ENCODE measurements around the gene SDC3. TPM values are rescaled to one million over a fixed set of nuclear protein-coding genes. Genes with fewer than 3 reads are reported as not detected.

SDC3 gene
- total RNA-seq, 1 donor from 2014 or later: 2.4 TPM

DNA sequence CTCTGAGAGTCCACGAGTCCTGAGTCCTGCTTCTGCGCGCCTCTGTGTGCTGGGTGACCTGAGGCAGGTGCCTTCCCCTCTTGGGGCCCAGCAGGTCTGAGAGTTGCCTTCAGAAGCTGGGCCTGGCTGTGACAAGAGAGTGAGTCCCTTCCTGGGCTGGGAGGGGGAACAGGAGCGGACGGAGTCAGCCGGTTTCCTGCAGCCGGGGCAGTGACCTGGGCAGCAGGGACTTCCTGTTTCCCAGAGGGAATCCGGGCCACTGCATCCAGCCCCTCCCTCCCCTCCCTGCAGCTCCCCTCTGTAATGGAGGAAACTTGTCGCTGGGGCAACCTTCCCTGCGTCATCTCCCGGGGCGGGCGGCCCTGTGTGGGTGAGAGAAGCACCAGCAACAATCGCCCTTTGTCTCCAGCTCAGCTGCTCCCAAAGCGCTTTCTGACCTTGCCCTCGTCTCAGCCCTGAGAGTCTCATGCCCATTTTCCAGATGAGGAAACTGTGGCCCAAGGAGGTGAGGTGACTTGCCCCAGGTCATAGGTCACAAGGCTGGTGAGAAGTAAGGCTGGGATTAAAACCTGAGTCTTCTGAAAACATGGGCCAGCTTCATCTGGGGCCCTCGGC is 61.1 kb downstream of the SDC3 start:
- TF ChIP-seq, protein P1, sequence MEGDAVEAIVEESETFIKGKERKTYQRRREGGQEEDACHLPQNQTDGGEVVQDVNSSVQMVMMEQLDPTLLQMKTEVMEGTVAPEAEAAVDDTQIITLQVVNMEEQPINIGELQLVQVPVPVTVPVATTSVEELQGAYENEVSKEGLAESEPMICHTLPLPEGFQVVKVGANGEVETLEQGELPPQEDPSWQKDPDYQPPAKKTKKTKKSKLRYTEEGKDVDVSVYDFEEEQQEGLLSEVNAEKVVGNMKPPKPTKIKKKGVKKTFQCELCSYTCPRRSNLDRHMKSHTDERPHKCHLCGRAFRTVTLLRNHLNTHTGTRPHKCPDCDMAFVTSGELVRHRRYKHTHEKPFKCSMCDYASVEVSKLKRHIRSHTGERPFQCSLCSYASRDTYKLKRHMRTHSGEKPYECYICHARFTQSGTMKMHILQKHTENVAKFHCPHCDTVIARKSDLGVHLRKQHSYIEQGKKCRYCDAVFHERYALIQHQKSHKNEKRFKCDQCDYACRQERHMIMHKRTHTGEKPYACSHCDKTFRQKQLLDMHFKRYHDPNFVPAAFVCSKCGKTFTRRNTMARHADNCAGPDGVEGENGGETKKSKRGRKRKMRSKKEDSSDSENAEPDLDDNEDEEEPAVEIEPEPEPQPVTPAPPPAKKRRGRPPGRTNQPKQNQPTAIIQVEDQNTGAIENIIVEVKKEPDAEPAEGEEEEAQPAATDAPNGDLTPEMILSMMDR (IDR thresholded peaks at IDR 0.05; ENCODE audit: insufficient read depth, low read length, severe bottlenecking): no peak
- FAIRE-seq (no peak), DNase-seq (ENCODE audit: low read depth) (no peak)
- H3K36me3 ChIP-seq (ENCODE audit: control insufficient read depth, insufficient read depth, low read length): no peaks in the 10 kb centered on the region
- no peak overlapping the region for H3K4me3 ChIP-seq (ENCODE audit: low read depth, low read length)
- H3K27me3 ChIP-seq (ENCODE audit: control insufficient read depth, insufficient read depth, low read length): peaks cover 21% of the 10 kb centered on the region

DNA sequence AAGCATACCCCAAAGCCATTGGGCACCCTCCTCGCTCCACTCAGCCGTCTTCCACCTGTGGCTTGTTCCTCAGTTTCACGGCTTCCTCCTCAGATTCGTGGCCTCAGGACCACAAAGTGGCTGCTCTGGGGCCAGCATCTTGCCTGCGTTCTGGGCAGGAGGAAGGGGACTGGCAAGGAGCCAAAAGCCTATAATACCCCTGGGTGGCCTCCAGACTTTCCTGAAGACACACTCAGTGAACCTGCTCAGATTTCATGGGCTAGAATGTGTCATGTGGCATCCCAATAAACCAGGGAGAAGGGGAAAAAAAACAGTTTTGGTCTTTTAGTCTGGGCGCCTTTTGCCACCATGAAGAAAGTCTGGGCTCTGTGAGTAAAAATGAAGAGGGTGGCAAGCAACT is 62.0 kb downstream of the SDC3 start:
- DNase-seq (ENCODE audit: low read depth) (no peak), FAIRE-seq (no peak)
- TF ChIP-seq, protein P1 (IDR thresholded peaks at IDR 0.05; ENCODE audit: insufficient read depth, low read length, severe bottlenecking): no peak
- H3K4me3 ChIP-seq (ENCODE audit: low read depth, low read length): no peak overlapping the region
- peaks cover 24% of the 10 kb centered on the region for H3K27me3 ChIP-seq (ENCODE audit: control insufficient read depth, insufficient read depth, low read length)
- H3K36me3 ChIP-seq (ENCODE audit: control insufficient read depth, insufficient read depth, low read length): no peaks in the 10 kb centered on the region

GRCh38 chr1:30845904-30846290 is 62.7 kb downstream of the SDC3 start:
- no peak for DNase-seq (ENCODE audit: low read depth)
- H3K36me3 ChIP-seq (ENCODE audit: control insufficient read depth, insufficient read depth, low read length): no peaks in the 10 kb centered on the region
- H3K27me3 ChIP-seq (ENCODE audit: control insufficient read depth, insufficient read depth, low read length): peaks cover 24% of the 10 kb centered on the region
- no peak overlapping the region for H3K4me3 ChIP-seq (ENCODE audit: low read depth, low read length)
- TF ChIP-seq, protein P1 (IDR thresholded peaks at IDR 0.05; ENCODE audit: insufficient read depth, low read length, severe bottlenecking): no peak
- no peak for FAIRE-seq

DNA sequence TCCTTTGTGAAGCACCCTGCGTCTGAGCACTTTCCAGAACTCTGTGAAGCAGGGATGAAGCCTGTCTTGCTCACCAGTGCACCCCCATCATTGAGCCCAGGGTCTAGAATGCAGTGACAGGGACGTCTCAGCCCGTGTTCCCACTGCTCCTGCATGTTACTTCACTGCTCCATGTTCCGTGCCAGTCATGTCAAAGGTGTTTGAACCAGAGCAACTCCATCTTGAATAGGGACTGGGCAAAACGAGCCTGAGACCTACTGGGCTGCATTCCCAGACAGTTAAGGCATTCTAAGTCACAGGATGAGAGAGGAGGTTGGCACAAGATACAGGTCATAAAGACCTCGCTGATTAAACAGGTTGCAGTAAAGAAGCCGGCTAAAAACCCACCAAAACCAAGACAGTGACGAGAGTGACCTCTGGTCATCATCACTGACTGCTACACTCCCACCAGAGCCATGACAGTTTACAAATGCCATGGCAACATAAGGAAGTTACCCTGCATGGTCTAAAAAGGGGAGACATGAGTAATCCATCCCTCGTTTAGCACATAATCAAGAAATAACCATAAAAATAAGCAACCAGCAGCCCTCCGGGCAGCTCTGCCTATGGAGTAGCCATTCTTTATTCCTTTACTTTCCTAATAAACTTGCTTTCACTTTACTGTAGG is 63.2 kb downstream of the SDC3 start:
- no peak overlapping the region for H3K4me3 ChIP-seq (ENCODE audit: low read depth, low read length)
- TF ChIP-seq, protein P1 (IDR thresholded peaks at IDR 0.05; ENCODE audit: insufficient read depth, low read length, severe bottlenecking): no peak
- peaks cover 28% of the 10 kb centered on the region for H3K27me3 ChIP-seq (ENCODE audit: control insufficient read depth, insufficient read depth, low read length)
- no peaks in the 10 kb centered on the region for H3K36me3 ChIP-seq (ENCODE audit: control insufficient read depth, insufficient read depth, low read length)
- FAIRE-seq (no peak), DNase-seq (ENCODE audit: low read depth) (no peak)

GRCh38 chr1:30844631-30845030 is 63.9 kb downstream of the SDC3 start:
- Histone ChIP-seq H3K36me3 (ENCODE audit: control insufficient read depth, insufficient read depth, low read length) (no peaks in the 10 kb centered on the region), H3K4me3 (ENCODE audit: low read depth, low read length) (no peak overlapping the region), H3K27me3 (ENCODE audit: control insufficient read depth, insufficient read depth, low read length) (peaks cover 28% of the 10 kb centered on the region)
- DNase-seq (ENCODE audit: low read depth) (no peak), FAIRE-seq (no peak)
- TF ChIP-seq, protein P1 (IDR thresholded peaks at IDR 0.05; ENCODE audit: insufficient read depth, low read length, severe bottlenecking): no peak

Data from bronchial epithelial cell (primary cell).